GM19351 (cell line): ENCODE data around the gene NXPE2.
"Not testable (repeated sequence)": the region's sequence is repeated elsewhere in the genome, so short reads cannot be mapped to it uniquely, and the experiment has no call there.

Experiments
- ATAC-seq: cut with Tn5 transposase; IDR thresholded peaks from one replicate; pipeline ENCODE4 v1.9.1; 2021; ENCODE audit warnings: mild to moderate bottlenecking, moderate library complexity; ENCODE audit not compliant: unreplicated experiment

The NXPE2 gene

GRCh38 chr11:114678125-114679036, at the start of gene NXPE2:
Gene NXPE2 (plus strand): TSS chr11:114678527. CDS start chr11:114678576, 49 bp downstream.
- no peak for ATAC-seq

- ATAC-seq = not testable (repeated sequence)
Measured at GRCh38 chr11:114631445-114631965, 46.8 kb upstream of the NXPE2 start.

GRCh38 chr11:114639440-114639839, 38.9 kb upstream of the NXPE2 start:
- ATAC-seq = not testable (repeated sequence)

- ATAC-seq = no peak
Measured at GRCh38 chr11:114650661-114651060, 27.7 kb upstream of the NXPE2 start.

- no peak for ATAC-seq
Measured at GRCh38 chr11:114651145-114651718, 27.1 kb upstream of the NXPE2 start.

GRCh38 chr11:114653148-114653547, 25.2 kb upstream of the NXPE2 start:
- ATAC-seq = no peak

GRCh38 chr11:114664641-114665040, 13.7 kb upstream of the NXPE2 start:
- no peak for ATAC-seq

- ATAC-seq = no peak
Measured at GRCh38 chr11:114666760-114667159, 11.6 kb upstream of the NXPE2 start.

- ATAC-seq = no peak
Measured at GRCh38 chr11:114668109-114668508, 10.2 kb upstream of the NXPE2 start.

GRCh38 chr11:114673661-114674060, 4.7 kb upstream of the NXPE2 start:
- ATAC-seq = no peak

GRCh38 chr11:114679505-114679904, 1.2 kb downstream of the NXPE2 start:
- no peak for ATAC-seq

- ATAC-seq = no peak
Measured at GRCh38 chr11:114683007-114683406, 4.7 kb downstream of the NXPE2 start.

GRCh38 chr11:114684636-114685035, 6.3 kb downstream of the NXPE2 start:
- no peak for ATAC-seq

- no peak for ATAC-seq
Measured at GRCh38 chr11:114685097-114685496, 6.8 kb downstream of the NXPE2 start.

- no peak for ATAC-seq
Measured at GRCh38 chr11:114705280-114706024, 27.1 kb downstream of the NXPE2 start.

GRCh38 chr11:114709960-114710359, 31.6 kb downstream of the NXPE2 start:
- ATAC-seq = no peak

GRCh38 chr11:114713756-114714155, 35.4 kb downstream of the NXPE2 start:
- no peak for ATAC-seq

- no peak for ATAC-seq
Measured at GRCh38 chr11:114719562-114719961, 41.2 kb downstream of the NXPE2 start.

GRCh38 chr11:114724916-114725524, 46.7 kb downstream of the NXPE2 start:
- no peak for ATAC-seq

- ATAC-seq = no peak
Measured at GRCh38 chr11:114725623-114726022, 47.3 kb downstream of the NXPE2 start.

- no peak for ATAC-seq
Measured at GRCh38 chr11:114736806-114737205, 58.5 kb downstream of the NXPE2 start.
